ENCODE measurements around the gene PSMD6.

DNA sequence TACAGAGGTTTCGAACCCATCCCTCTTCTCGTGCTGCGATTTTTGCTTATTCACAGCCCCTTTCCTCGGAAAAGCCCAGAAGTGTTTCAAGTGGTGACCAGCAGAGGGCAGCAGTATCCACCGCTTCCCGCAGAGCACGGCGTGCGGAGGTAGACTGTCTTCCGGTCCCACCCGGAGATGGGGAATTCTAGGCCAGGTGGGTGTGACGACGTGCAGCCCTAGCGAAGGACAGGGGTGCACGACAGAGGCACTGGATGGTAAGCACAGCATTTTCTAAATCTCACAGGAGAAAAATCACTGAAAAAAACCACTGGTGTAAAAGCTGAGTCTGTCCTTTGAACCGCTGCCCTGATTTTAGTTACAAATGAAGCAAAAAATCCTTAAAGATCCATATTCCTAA lies 7.4 kb upstream of the PSMD6 start:
- TF ChIP-seq, protein P1, sequence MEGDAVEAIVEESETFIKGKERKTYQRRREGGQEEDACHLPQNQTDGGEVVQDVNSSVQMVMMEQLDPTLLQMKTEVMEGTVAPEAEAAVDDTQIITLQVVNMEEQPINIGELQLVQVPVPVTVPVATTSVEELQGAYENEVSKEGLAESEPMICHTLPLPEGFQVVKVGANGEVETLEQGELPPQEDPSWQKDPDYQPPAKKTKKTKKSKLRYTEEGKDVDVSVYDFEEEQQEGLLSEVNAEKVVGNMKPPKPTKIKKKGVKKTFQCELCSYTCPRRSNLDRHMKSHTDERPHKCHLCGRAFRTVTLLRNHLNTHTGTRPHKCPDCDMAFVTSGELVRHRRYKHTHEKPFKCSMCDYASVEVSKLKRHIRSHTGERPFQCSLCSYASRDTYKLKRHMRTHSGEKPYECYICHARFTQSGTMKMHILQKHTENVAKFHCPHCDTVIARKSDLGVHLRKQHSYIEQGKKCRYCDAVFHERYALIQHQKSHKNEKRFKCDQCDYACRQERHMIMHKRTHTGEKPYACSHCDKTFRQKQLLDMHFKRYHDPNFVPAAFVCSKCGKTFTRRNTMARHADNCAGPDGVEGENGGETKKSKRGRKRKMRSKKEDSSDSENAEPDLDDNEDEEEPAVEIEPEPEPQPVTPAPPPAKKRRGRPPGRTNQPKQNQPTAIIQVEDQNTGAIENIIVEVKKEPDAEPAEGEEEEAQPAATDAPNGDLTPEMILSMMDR (conservative IDR thresholded peaks at IDR 0.05; ENCODE audit: low read length) = peak; percentile 83
- TF ChIP-seq EZH2phosphoT487 (IDR thresholded peaks at IDR 0.05; ENCODE audit: borderline replicate concordance) = no peak
